NCI-H345 treated with DMSO at 0.1 percent for 48 hours (cell line): ENCODE data around the gene IFNA8.
"Not testable (repeated sequence)": the region's sequence is repeated elsewhere in the genome, so short reads cannot be mapped to it uniquely, and the experiment has no call there.

Experiments used
- DNase-seq: peaks from one replicate; lab custom pipeline; 2025; ENCODE audit not compliant: unreplicated experiment; lab: John Stamatoyannopoulos, UW

IFNA8 gene

DNA sequence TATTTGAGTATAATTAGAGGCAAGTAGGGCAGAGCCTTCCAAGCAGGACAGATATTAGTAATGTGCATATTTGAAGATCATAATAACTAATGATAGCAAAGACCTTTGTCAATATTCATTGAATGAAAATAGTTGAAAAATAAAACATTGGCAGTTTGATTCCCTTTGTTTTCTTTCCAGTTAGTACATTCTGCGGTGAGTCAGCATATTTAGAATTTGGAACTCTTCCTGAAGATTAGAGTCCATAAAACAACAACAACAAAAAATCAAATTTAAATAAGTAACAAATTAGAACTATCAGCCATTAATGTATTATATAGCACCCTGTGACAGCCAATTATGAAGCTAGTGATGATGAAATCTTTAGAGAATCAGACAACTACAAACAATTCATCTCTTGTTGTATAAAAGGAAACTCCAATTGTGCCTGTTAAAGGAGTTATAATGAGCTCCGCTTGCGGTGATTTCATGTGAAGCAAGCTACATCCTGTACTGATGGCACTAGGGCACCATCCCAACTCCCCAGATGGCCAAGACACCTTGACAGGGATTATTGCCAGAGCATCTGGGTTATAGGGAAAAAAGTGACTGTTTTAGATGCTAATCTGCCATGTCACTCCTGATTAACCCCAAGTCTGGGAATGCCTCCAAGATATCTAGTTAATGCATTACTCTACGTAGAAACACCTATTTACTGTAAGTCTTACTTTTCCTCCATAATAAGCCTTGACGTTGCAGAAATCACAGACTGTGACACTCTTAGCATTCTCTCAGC, 6.8 kb downstream of the IFNA8 start:
- DNase-seq: no peak

DNA sequence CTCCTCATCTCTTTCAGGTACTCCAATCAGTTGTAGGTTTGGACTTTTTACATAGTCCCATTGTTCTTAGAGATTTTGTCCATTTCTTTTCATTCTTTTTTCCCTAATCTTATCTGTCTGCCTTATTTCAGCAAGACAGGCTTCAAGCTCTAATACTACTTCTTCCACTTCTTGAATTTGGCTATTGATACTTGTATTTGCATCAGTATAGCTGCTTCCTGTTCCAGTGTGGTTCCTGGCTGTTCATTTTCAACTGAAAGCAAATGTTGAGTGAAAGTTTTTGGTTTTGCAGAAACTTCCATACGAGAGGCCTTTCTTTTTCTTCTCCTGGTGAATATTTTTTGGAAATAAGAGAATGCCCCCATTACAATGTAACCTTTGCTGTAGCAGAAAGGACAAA, 19.3 kb downstream of the IFNA8 start:
- no peak for DNase-seq

DNA sequence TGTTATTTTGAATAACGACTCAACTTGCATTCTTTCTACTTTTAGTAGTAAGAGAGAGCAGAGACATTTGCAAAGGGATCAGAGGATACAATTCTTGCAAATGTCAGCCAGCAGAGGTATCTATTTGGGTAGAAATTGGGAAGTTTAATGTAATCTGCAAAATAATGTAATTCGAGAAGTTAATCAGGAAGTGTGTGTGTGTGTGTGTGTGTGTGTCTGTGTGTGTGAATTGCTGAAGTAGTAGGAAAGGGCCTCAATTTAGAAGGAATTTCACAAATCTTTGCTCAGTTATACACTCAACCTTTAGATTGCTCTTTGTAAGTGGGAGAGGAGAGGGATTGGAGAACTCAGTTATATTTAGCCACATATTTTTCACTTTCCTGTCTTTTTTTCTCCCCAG, 20.3 kb downstream of the IFNA8 start:
- DNase-seq: no peak

DNA sequence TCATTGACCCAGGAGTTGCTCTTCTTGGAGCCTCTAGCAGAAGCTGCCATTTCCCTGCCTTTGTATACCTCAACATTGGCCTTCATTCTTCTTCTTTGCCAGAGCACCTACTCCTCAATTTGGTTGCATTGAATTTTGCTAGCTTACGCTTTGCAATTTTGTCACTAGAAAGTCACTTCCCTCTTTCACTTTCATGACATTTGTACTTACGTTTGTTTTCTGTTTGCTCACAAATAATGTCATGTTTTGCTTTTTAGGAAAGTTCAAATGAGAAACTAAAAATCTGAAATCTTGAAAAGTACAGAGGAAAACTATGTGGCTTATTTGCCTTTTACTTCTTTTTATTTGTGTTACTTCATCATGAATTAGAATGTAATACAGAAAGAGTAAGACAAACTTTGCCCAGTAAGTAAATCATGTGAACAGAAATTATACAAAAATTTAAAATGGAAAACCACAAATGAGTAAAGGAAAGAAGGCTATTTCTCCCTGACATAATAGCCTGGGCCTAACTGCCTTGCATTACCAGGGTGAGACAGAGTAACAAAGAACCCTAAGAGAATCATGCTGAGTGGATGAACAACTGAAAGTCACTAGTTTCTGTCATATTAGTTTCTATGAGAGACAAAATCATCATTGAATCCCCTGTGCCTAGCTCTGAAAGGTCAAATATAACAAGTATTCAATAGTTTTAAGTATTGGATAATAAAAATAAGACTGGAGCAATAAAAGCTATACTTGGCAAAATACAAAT, 23.9 kb downstream of the IFNA8 start:
- DNase-seq: no peak

DNA sequence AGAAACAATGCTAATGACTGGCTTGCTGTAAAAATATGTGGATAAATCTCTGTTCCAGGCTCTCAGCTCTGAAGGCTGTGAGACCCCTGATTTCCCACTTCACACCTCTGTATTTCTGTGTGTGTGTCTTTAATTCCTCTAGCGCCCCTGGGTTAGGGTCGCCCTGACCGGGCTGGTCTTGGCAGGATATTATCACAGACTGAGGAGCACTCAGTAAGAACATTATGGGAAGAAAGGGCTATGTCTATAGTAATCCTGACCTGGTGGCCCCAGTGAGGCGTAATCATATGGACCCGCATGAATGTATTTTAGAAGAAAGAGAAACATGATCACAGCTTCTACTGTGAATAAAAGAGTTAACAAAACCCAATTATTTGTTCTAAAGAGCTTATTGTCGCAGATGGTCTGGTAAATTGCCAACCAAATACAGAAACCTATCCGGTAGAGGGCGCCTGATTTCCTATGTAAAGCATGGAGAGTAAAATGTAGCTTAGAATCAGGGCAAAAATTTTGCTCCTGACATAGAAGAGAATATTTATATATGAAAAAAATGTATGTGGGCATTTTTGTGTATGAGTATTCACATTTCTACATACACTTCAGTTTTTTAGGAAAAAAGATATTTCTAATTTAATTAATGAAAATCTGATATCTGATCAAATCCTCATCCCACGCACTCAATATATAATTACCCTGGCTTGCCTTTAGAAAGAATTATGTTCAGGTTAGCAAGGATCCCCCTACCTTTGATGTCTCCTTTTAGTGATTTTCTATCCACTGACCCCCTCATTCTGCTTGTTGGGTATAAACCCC, 25.5 kb downstream of the IFNA8 start:
- DNase-seq: no peak

DNA sequence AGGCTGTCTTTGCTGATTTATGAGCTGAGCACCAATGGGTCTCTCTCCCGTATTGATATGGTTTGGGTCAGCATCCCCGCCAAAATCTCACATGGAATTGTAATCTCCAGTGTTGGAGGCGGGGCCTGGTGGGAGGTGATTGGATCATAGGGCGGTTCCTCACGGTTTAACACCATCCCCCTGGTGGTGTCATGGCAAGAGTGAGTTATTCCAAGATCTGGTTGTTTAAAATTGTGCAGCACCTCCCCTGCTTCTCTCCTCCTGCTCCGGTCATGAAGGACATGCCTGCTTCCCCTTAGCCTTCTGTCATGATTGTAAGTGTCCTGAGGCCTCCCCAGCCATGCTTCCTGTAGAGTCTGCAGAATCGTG, 26.1 kb downstream of the IFNA8 start:
- not testable (repeated sequence) for DNase-seq

DNA sequence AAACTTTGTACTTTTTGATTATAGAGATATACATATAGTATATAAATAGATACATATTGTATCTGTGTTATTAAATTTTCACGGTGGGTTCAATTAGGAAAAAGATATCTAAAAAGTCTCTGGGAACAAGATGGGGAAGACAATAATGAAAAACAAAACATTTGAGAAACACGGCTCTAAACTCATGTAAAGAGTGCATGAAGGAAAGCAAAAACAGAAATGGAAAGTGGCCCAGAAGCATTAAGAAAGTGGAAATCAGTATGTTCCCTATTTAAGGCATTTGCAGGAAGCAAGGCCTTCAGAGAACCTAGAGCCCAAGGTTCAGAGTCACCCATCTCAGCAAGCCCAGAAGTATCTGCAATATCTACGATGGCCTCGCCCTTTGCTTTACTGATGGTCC, 31.2 kb downstream of the IFNA8 start, which contains the start of gene IFNA1:
Gene IFNA1, plus strand, starts transcription at position 301 of the 400 bp plus-strand sequence. Its CDS starts 69 bp downstream, at position 370.
- DNase-seq: no peak

DNA sequence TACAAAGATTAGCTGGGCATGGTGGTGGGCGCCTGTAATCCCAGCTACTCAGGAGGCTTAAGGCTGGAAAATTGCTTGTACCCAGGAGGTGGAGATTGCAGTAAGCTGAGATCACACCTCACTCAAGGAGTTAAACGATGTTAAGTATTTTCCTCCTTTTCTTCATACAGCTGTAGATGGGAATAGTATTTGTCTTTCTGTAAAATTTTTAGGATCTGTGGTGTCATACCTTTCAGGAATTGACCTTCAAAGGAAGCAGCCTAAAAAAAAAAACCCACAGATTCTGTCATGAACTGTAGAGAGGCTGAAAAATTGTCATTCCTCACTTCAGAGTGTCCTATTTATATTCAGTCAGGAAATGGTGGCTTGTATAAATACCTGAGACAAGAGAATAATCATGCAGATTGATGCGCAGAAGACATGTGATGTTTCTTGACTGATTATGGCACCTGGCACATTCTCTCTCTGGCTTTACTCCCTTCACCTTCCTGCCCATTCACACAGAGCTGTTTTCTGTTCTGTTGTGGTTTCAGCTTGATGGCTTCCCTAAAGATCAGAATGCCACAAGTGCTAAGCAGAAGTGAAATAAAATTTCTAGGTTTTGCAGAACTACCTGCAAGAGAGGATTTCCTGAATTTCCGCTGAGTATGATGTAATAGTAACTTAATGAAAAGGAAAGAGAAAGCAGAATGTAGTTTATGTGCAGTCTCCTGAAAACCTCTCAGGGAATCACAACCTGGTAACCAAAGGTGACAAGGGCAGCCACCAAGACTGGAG, 35.1 kb downstream of the IFNA8 start:
- no peak for DNase-seq

DNA sequence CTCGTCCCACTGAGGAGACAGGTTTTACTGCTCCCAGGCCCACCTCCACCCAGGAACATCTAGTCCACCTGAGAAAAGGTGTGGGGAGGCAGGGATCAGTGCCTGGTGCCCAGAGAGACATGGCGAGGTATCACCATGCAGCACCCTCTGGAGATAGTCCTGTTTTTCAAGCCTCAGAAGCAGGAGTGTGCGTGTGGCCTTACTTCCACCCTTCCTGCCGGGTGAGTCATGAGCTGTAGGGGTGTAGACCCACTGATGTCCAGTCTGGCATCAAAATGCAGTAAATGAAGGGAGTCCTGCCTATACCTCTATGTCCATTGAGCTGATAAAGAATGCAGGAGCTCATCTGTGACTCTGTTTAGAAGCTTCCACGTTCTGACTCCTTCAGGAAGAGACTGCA, 40.4 kb downstream of the IFNA8 start:
- not testable (repeated sequence) for DNase-seq

DNA sequence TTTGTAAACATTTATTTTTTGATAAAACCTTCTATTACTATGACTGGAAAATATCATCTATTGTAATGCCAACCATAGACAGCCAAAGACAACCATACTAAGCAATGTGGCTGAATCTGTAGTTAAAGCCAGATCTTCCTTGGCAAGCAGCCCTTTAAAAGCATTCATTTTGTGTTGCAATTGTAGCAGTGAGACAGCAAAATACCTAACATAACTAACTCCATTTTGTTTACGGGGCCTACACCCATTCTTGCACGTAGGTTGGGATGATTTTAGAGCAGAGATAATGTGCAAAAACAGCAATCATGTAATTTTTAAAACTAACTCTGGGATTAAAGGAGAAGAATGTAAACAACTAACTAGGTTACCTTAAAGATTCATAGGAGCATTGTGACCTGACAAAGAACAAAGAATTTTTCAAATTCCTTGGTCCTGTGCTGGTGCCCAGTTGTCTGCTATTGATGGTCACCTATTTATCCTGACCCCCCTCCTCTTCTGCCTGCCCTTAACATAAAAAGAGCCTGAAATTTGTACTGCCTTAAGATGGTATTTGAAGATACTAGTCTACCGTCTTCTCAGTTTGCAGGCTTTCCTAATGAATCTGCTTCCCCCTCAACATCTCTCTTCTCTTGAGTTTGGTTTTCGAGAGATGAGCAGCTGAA, 41.9 kb downstream of the IFNA8 start:
- DNase-seq: no peak

DNA sequence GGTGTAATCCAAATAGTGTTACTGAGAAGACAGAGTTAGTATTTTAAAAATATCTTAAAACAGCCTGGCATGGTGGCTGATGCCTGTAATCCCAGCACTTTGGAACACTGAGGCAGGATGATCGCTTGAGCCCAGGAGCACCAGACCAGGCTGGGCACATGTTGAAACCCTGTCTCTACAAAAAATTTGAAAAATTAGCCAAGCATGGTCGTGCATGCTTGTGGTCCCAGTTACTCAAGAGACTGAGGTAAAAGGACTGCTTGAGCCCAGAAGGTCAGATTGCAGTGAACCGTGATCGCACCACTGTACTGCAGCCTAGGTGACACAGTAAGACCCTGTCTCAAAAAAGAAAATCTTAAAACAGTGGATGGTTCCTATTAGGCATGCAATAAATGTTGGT, 43.8 kb downstream of the IFNA8 start:
- no peak for DNase-seq

DNA sequence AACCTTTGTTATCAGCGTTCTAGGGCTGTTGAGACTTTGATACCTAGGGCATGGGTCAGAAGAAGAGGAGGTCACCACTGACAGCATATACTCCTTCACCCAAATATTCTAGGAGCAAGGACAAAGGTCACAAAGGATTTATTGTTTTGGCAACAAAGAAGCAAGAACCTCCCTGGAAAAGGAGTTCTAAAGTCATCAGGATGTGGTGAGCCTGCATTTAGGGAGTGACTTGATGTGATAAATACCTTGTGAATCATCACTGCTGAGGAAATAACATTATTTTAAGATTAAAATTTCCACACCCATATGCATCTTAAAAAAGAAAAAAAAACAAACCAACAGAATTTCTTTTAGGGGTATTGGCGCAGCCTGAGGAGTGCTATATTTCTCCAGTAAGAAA, 45.2 kb downstream of the IFNA8 start:
- no peak for DNase-seq

DNA sequence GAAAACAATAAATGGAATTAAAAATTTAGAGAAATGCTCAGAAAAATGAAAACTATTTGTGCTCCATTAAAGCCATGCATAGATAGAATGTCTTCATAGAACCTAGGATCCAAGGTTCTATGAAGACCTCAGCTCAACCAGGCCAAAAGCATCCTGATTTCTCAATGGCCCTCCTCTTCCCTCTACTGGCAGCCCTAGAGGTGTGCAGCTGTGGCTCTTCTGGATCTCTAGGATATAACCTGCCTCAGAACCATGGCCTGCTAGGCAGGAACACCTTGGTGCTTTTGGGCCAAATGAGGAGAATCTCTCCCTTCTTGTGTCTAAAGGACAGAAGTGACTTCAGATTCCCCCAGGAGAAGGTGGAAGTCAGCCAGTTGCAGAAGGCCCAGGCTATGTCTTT, 46.4 kb downstream of the IFNA8 start:
- no peak for DNase-seq
